H1 (cell line): Measurements from ENCODE around the gene YTHDF2. TPM values are rescaled to one million over a fixed set of nuclear protein-coding genes. Genes with fewer than 3 reads are reported as not detected.

Source experiments
- CTCF ChIA-PET: fragments of 300-600 bp; sonication (Branson Sonifier 250); formaldehyde crosslinking; loops from one replicate; lab custom pipeline; 2021; ENCODE audit not compliant: partially characterized antibody; lab: Charles Lee
- POLR2A ChIA-PET: fragments of 300-600 bp; sonication (Branson Sonifier 250); formaldehyde crosslinking; loops from one replicate; lab custom pipeline; 2021; ENCODE audit warnings: inconsistent platforms; ENCODE audit not compliant: partially characterized antibody; lab: Charles Lee
- DNase-seq, 2 experiments: peaks; one replicate each; pipeline versions ENCODE4 v3.0.0 to v3.0.0-alpha.2; 2010 to 2022; ENCODE audit warnings: low spot score in 2 of 2, low read depth in 1 of 2, mixed read lengths in 1 of 2
- FAIRE-seq: peaks from 2 replicates; lab custom pipeline; 2011; peaks lifted over from hg19 to GRCh38; lab: Jason Lieb, UNC
- H2AFZ ChIP-seq: 2 replicates; pipeline ENCODE4 v1.8.1; 2012; ENCODE audit warnings: low read length, inconsistent platforms
- H2AK5ac ChIP-seq: 2 replicates; pipeline ENCODE4 v1.6.1; 2013; ENCODE audit warnings: low read depth, low read length
- H2BK120ac ChIP-seq: replicated peaks from 2 replicates; pipeline ENCODE3; 2013; ENCODE audit warnings: low read depth, low read length, inconsistent platforms
- H2BK12ac ChIP-seq: 2 replicates; pipeline ENCODE4 v1.6.1; 2013; ENCODE audit warnings: low read depth, low read length
- H2BK15ac ChIP-seq: 2 replicates; pipeline ENCODE4 v1.6.1; 2013; ENCODE audit warnings: low read length
- H2BK20ac ChIP-seq: 2 replicates; pipeline ENCODE4 v1.6.1; 2013; ENCODE audit warnings: low read length
- H2BK5ac ChIP-seq: 2 replicates; pipeline ENCODE4 v1.6.1; 2013; ENCODE audit warnings: low read depth, low read length
- H3K14ac ChIP-seq: 2 replicates; pipeline ENCODE4 v1.6.1; 2013; ENCODE audit warnings: inconsistent platforms; ENCODE audit not compliant: insufficient read length
- H3K18ac ChIP-seq: 2 replicates; pipeline ENCODE4 v1.6.1; 2013; ENCODE audit warnings: low read length; ENCODE audit errors: extremely low read depth
- H3K23ac ChIP-seq: 2 replicates; pipeline ENCODE4 v1.6.1; 2013; ENCODE audit warnings: inconsistent platforms; ENCODE audit not compliant: insufficient read length
- H3K23me2 ChIP-seq: 2 replicates; pipeline ENCODE4 v1.6.1; 2013; ENCODE audit warnings: low read depth, low read length
- H3K27ac ChIP-seq: 2 replicates; pipeline ENCODE4 v1.6.1; 2011; ENCODE audit warnings: low read depth, low read length, inconsistent platforms
- H3K27me3 ChIP-seq, 4 experiments: replicated peaks in 1 of 4; 1 replicate in 1 of 4; 2 replicates in 3 of 4; pipeline versions ENCODE4 v1.6.1 to v1.8.1; 2011 to 2013; ENCODE audit warnings: low read length in 3 of 4, mild to moderate bottlenecking in 3 of 4, inconsistent platforms in 2 of 4, mixed read lengths in 2 of 4, moderate library complexity in 1 of 4; ENCODE audit not compliant: control insufficient read depth in 3 of 4, insufficient read depth in 3 of 4; ENCODE audit errors: extremely low read depth in 1 of 4
- H3K36me3 ChIP-seq, 4 experiments: 2 replicates each; pipeline versions ENCODE4 v1.6.1 to v1.8.1; 2011 to 2013; ENCODE audit warnings: mild to moderate bottlenecking in 4 of 4, low read length in 3 of 4, moderate library complexity in 2 of 4, control low read depth in 1 of 4, inconsistent platforms in 1 of 4; ENCODE audit not compliant: insufficient read depth in 4 of 4, control insufficient read depth in 2 of 4
- H3K4ac ChIP-seq: replicated peaks from 2 replicates; pipeline ENCODE3; 2013; ENCODE audit warnings: low read length, low read depth, mixed read lengths, inconsistent platforms; ENCODE audit not compliant: insufficient read length
- H3K4me1 ChIP-seq, 4 experiments: replicated peaks in 1 of 4; 1 replicate in 1 of 4; 2 replicates in 3 of 4; pipeline versions ENCODE4 v1.6.1 to v1.8.1; 2011 to 2013; ENCODE audit warnings: low read length in 3 of 4, inconsistent platforms in 2 of 4, mixed read lengths in 1 of 4; ENCODE audit not compliant: insufficient read depth in 4 of 4, control insufficient read depth in 3 of 4
- H3K4me2 ChIP-seq, 2 experiments: 2 replicates each; pipeline versions ENCODE4 v1.6.1 to v1.8.1; 2011 to 2013; ENCODE audit warnings: low read depth in 2 of 2, low read length in 2 of 2, control low read depth in 1 of 2, inconsistent platforms in 1 of 2, mild to moderate bottlenecking in 1 of 2; ENCODE audit not compliant: insufficient read depth in 1 of 2
- H3K4me3 ChIP-seq, 4 experiments: fragments of 200-600, 300-600 bp in 1 of 4; sonication (generic), shearing (Covaris generic), sonication (Bioruptor Twin) in 1 of 4; 2 replicates each; pipeline versions ENCODE4 v1.5.1 to v1.8.1; 2011 to 2016; ENCODE audit warnings: low read length in 4 of 4, low read depth in 3 of 4, control low read depth in 2 of 4, inconsistent platforms in 2 of 4, mild to moderate bottlenecking in 2 of 4, mixed read lengths in 1 of 4, moderate library complexity in 1 of 4; ENCODE audit not compliant: insufficient read depth in 2 of 4; ENCODE audit errors: extremely low read depth in 1 of 4
- H3K56ac ChIP-seq: replicated peaks from 2 replicates; pipeline ENCODE3; 2013; ENCODE audit warnings: low read depth, mild to moderate bottlenecking, mixed read lengths, low read length, inconsistent platforms; ENCODE audit not compliant: insufficient read length
- H3K79me1 ChIP-seq: 2 replicates; pipeline ENCODE4 v1.6.1; 2013; ENCODE audit warnings: low read depth, low read length, control low read depth
- H3K79me2 ChIP-seq, 2 experiments: 2 replicates each; pipeline versions ENCODE4 v1.6.1 to v1.8.1; 2012 to 2013; ENCODE audit warnings: low read length in 2 of 2, mild to moderate bottlenecking in 2 of 2, inconsistent platforms in 1 of 2; ENCODE audit not compliant: insufficient read depth in 2 of 2, control insufficient read depth in 1 of 2
- H3K9ac ChIP-seq, 4 experiments: replicated peaks in 1 of 4; 1 replicate in 1 of 4; 2 replicates in 3 of 4; pipeline versions ENCODE4 v1.6.1 to v1.8.1; 2011 to 2013; ENCODE audit warnings: low read depth in 3 of 4, low read length in 3 of 4, control low read depth in 2 of 4, mild to moderate bottlenecking in 2 of 4, moderate library complexity in 2 of 4, inconsistent platforms in 1 of 4; ENCODE audit errors: extremely low read depth in 1 of 4
- H3K9me3 ChIP-seq, 2 experiments: 2 replicates each; pipeline versions ENCODE4 v1.6.1 to v1.8.1; 2012 to 2013; ENCODE audit warnings: mild to moderate bottlenecking in 2 of 2, moderate library complexity in 2 of 2, control low read depth in 1 of 2, inconsistent platforms in 1 of 2, low read depth in 1 of 2, low read length in 1 of 2, mixed read lengths in 1 of 2; ENCODE audit not compliant: insufficient read depth in 2 of 2
- H4K20me1 ChIP-seq, 2 experiments: replicated peaks in 1 of 2; 2 replicates each; pipeline versions ENCODE3 to v1.8.1; 2011 to 2013; ENCODE audit warnings: inconsistent platforms in 2 of 2, low read length in 2 of 2, mild to moderate bottlenecking in 1 of 2; ENCODE audit not compliant: insufficient read depth in 2 of 2, control insufficient read depth in 1 of 2
- H4K5ac ChIP-seq: 2 replicates; pipeline ENCODE4 v1.6.1; 2013; ENCODE audit warnings: low read length, low read depth, mixed read lengths, inconsistent platforms; ENCODE audit not compliant: insufficient read length
- H4K8ac ChIP-seq: 2 replicates; pipeline ENCODE4 v1.8.0; 2013; ENCODE audit warnings: mild to moderate bottlenecking, moderate library complexity, low read length, inconsistent platforms; ENCODE audit not compliant: insufficient read depth; ENCODE audit errors: extremely low read depth
- H4K91ac ChIP-seq: replicated peaks from 2 replicates; pipeline ENCODE3; 2013; ENCODE audit warnings: low read length, mixed read lengths, inconsistent platforms; ENCODE audit not compliant: insufficient read length
- CREB1 ChIP-seq: IDR thresholded peaks from 2 replicates; pipeline ENCODE4 v1.6.1; 2012; ENCODE audit warnings: inconsistent platforms
- HDAC2 ChIP-seq, 2 experiments: fragments of 300-600 bp in 1 of 2; sonication (generic) in 1 of 2; IDR thresholded peaks; 2 replicates each; pipeline ENCODE4 v1.6.1; 2011 to 2012; ENCODE audit warnings: low read depth in 2 of 2, low read length in 2 of 2, mild to moderate bottlenecking in 2 of 2, moderate library complexity in 2 of 2, borderline replicate concordance in 1 of 2, inconsistent platforms in 1 of 2
- KDM5A ChIP-seq: fragments of 200-600 bp; IDR thresholded peaks from 2 replicates; pipeline ENCODE4 v1.7.1; 2012; ENCODE audit warnings: mild to moderate bottlenecking, low read length, inconsistent platforms, mixed read lengths
- MAFK ChIP-seq: IDR thresholded peaks from 2 replicates; pipeline ENCODE4 v1.6.1; 2012; ENCODE audit warnings: low read depth, mild to moderate bottlenecking, improper control_type of control experiment, low read length
- PHF8 ChIP-seq: fragments of 200-600 bp; sonication (generic); conservative IDR thresholded peaks from 2 replicates; pipeline ENCODE4 v1.7.1; 2012; ENCODE audit warnings: low read depth, mild to moderate bottlenecking, inconsistent platforms, low read length, moderate library complexity
- SP4 ChIP-seq: IDR thresholded peaks from 2 replicates; pipeline ENCODE4 v1.6.1; 2012; ENCODE audit warnings: low read length, inconsistent platforms
- TAF7 ChIP-seq: optimal IDR thresholded peaks from 2 replicates; pipeline ENCODE3; 2011; ENCODE audit warnings: low read depth, mild to moderate bottlenecking, inconsistent platforms, low read length, moderate library complexity, borderline replicate concordance
- WGBS, 2 experiments: shearing (Covaris generic) in 1 of 2; methylation state at CpG; one replicate each; pipeline versions ENCODE4 v1.1.6 to v1.1.7; 2013 to 2015; ENCODE audit warnings: low lambda C conversion rate in 2 of 2, mixed read lengths in 2 of 2, inconsistent platforms in 1 of 2, low coverage in 1 of 2, missing lambda C conversion rate in 1 of 2; ENCODE audit not compliant: insufficient replicate concordance in 2 of 2, insufficient coverage in 1 of 2, insufficient read length in 1 of 2; ENCODE audit errors: extremely low coverage in 1 of 2, missing lambda C conversion rate in 1 of 2; 5-methylcytosine and 5-hydroxymethylcytosine counted together
- long read RNA-seq, 2 experiments: library from RNA in 1 of 2; library from capped mRNA in 1 of 2; stranded (forward); transcript quantifications; one replicate each; pipeline ENCODE4 v2.0.0, GENCODE V29; 2021; ENCODE audit warnings: inconsistent platforms in 1 of 2
- polyA minus RNA-seq, 3 experiments: library from RNA; depleted of rRNA, polyadenylated mRNA; stranded (reverse); fragments of >200 nt; gene quantifications; 1 replicate in 2 of 3; 2 replicates in 1 of 3; pipeline ENCODE4 v1.2.3, GENCODE V29; 2011
- polyA plus RNA-seq, 7 experiments: library from polyadenylated mRNA; depleted of rRNA in 3 of 7; stranded (reverse) in 5 of 7; unstranded in 2 of 7; fragments of >200 nt in 5 of 7; fragments of 200-250 nt in 2 of 7; gene quantifications; 1 replicate in 5 of 7; 2 replicates in 1 of 7; 4 replicates in 1 of 7; pipeline versions ENCODE4 v1.2.1 to v1.2.3, GENCODE V29; 2011 to 2013; ENCODE audit warnings: missing spikeins in 2 of 7, mixed read lengths in 2 of 7
- total RNA-seq: library from RNA; stranded (reverse); fragmentation: NEBNext Ultra II Directional; extraction: Animal tissue kit (Norgen Biotek cat#: 25700); gene quantifications from 2 replicates; pipeline ENCODE4 v1.2.1, GENCODE V29; 2021

YTHDF2 gene
- 159 and 164 TPM in 2 replicates for total RNA-seq
- 101 and 128 TPM in 2 replicates for polyA plus RNA-seq (2011; rRNA removed)
- 129 TPM for polyA plus RNA-seq (2011; cell fraction: cytosol; rRNA removed)
- polyA plus RNA-seq (2011; cell fraction: nucleus; rRNA removed) = 112 TPM
- 109 to 132 TPM (median 128 TPM) in 4 replicates for polyA plus RNA-seq (2012, experiment 1 of 2)
- polyA plus RNA-seq (2012, experiment 2 of 2) = 24.3 TPM
- polyA plus RNA-seq (2013, experiment 1 of 2) = 108 TPM
- polyA plus RNA-seq (2013, experiment 2 of 2) = 102 TPM
- polyA minus RNA-seq (2011; rRNA and poly(A)+ RNA removed) = 268 and 387 TPM in 2 replicates
- 130 TPM for polyA minus RNA-seq (2011; cell fraction: cytosol; rRNA and poly(A)+ RNA removed)
- 132 TPM for polyA minus RNA-seq (2011; cell fraction: nucleus; rRNA and poly(A)+ RNA removed)
- long read RNA-seq, experiment 1, transcript YTHDF2-201 (5 exons, 2,925 nt) = major isoform, 56 of 124 reads
- long read RNA-seq, experiment 1, partial matches to known transcripts = 58 of 124 reads
- long read RNA-seq, experiment 1, other reads (novel, unspliced or antisense) = 8 of 124 reads
- long read RNA-seq, experiment 2, transcript YTHDF2-201 (5 exons, 2,925 nt) = major isoform, 8 of 46 reads
- long read RNA-seq, experiment 2, partial matches to known transcripts = 30 of 46 reads
- long read RNA-seq, experiment 2, other reads (novel, unspliced or antisense) = 8 of 46 reads

DNA sequence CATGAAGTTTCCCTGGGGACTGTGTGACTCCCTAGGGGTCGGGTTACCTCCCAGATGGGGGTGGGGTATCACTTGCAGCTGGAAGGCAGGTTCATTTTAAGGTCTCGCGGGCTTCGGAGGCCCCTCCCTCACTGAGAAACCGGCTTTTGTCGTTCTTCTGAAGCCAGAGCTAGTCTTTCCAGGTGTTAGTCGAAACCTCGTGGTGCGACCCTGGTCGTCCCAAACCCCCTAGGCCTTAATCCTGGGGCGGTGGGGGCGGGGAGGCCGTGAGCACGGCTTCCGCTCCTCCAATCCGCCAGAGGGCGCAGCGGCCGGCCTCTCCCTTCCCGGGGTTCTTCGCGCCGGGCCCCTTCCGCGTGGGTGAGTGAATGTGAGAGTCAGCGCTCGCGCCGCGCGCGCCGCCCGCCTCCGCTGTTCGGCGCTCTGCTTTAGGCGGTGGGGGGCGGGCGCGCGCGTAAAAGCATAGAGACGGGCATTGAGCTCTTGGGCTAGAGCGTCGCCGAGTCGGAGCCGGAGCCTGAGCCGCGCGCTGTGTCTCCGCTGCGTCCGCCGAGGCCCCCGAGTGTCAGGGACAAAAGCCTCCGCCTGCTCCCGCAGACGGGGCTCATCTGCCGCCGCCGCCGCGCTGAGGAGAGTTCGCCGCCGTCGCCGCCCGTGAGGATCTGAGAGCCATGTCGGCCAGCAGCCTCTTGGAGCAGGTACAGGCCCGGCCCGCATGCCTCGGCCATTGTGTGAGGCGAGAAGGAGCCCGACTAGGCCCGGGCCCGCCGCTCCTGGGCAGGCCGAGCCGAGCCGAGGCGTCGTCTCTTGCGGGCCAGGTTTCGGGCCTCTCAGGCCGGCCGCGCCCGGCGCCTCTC, at the start of gene YTHDF2:
TSS of gene YTHDF2 (plus strand) at position 491 of the 857 bp plus-strand sequence. CDS start at position 672, 181 bp downstream.
- peak within 1 kb of the TSS; percentile 88 to 97 (median 94) for H3K4me3 ChIP-seq
- POLR2A ChIA-PET = interaction anchor here (0.5 to 12.5 kb wide), 37 partner anchors 9 to 388 kb away, joined by 3 to 369 read pairs (median 5); partner anchors contain the start of genes GMEB1, RCC1, RNU11 and TAF12
- H3K4me1 ChIP-seq = peaks cover 0 to 11% (median 3%) of the 10 kb centered on the region in 4 experiments; a peak in 6 of 7 replicates
- no peak within 1 kb of the TSS for H3K14ac ChIP-seq
- no peak within 1 kb of the TSS for H2BK20ac ChIP-seq
- peak within 1 kb of the TSS; percentile 97 for H2BK5ac ChIP-seq
- H3K18ac ChIP-seq = peak within 1 kb of the TSS; percentile 95
- H3K79me1 ChIP-seq = no peaks in the 10 kb centered on the region; the same call in 1 of the 2 replicates
- H3K9me3 ChIP-seq = no peaks in the 10 kb centered on the region
- H2AFZ ChIP-seq = no peak within 1 kb of the TSS
- H3K36me3 ChIP-seq = peaks cover 10 to 33% (median 21%) of the 10 kb centered on the region in 4 experiments
- H3K56ac ChIP-seq = peak within 1 kb of the TSS; percentile 94
- peak; percentile 77 for FAIRE-seq
- DNase-seq = peak; percentile 94 to 97
- no peak within 1 kb of the TSS for H3K23ac ChIP-seq
- 1% methylated on average over 48 of the region's 92 CpGs; no CpG with 5 or more reads in 1 of the 2 experiments for WGBS, 2 experiments
- peak within 1 kb of the TSS; percentile 47 for H3K4ac ChIP-seq
- H3K27me3 ChIP-seq = no peaks in the 10 kb centered on the region
- no peaks in the 10 kb centered on the region; the same call in 1 of the 2 replicates for H3K23me2 ChIP-seq
- H3K4me2 ChIP-seq = peak within 1 kb of the TSS; percentile 72 to 73
- peak within 1 kb of the TSS; percentile 69; the same call in 1 of the 2 replicates for H2BK12ac ChIP-seq
- H4K91ac ChIP-seq = peak within 1 kb of the TSS; percentile 84
- H2BK120ac ChIP-seq = peak within 1 kb of the TSS; percentile 37
- CTCF ChIA-PET = interaction anchor here (0.6 to 2.8 kb wide), 18 partner anchors 9 to 185 kb away, joined by 3 to 12 read pairs (median 4); partner anchors contain the start of genes GMEB1, RNU11 and TAF12
- peak within 1 kb of the TSS; percentile 82 for H4K5ac ChIP-seq
- peak within 1 kb of the TSS; percentile 98 for H3K27ac ChIP-seq
- peak within 1 kb of the TSS; percentile 90; the same call in 1 of the 2 replicates for H2AK5ac ChIP-seq
- peak within 1 kb of the TSS; percentile 99 for H4K8ac ChIP-seq
- peaks cover 5% of the 10 kb centered on the region in 2 experiments for H4K20me1 ChIP-seq
- H3K9ac ChIP-seq = peak within 1 kb of the TSS; percentile 88 to 99 (median 99)
- H3K79me2 ChIP-seq = peaks cover 27 to 48% of the 10 kb centered on the region in 2 experiments
- H2BK15ac ChIP-seq = peak within 1 kb of the TSS; percentile 85; the same call in 1 of the 2 replicates
- TF ChIP-seq CREB1 (peak; percentile 78), KDM5A (0 out of 2 replicates have a peak, but pooled peaks have one; percentile 8), PHF8 (peak; percentile 87), HDAC2 (IDR thresholded peaks at IDR 0.05; ENCODE audit: borderline replicate concordance in 1 of 2, low read depth in 2 of 2, low read length in 2 of 2) (peak; percentile 96 to 98; a peak in 3 of 4 replicates), TAF7 (peak; percentile 86), SP4 (no peak), MAFK (no peak)
